ENCODE data around the gene FAM193A.
A peak's percentile ranks its signal among the peaks of the same experiment; 100 is the strongest.

The FAM193A gene

GRCh38 chr4:2753436-2753835 is 217.0 kb downstream of the FAM193A start:
- Histone ChIP-seq H3K36me3 (ENCODE audit: control insufficient read depth in 1 of 2, insufficient read depth in 2 of 2, low read depth in 1 of 2, low read length in 2 of 2) (peaks cover 11 to 23% of the 10 kb centered on the region in 2 experiments), H2BK120ac (ENCODE audit: low read depth, low read length) (no peak overlapping the region), H3K4me3 (ENCODE audit: insufficient read depth in 1 of 2, low read depth in 1 of 2, low read length in 2 of 2) (no peak overlapping the region), H3K23ac (ENCODE audit: low read length in 2 of 2) (no peak overlapping the region), H4K91ac (ENCODE audit: low read length) (no peak overlapping the region), H3K4me2 (ENCODE audit: low read length, poor library complexity, severe bottlenecking) (no peak overlapping the region), H2BK12ac (ENCODE audit: low read length in 2 of 2) (no peak overlapping the region), H3K27ac (ENCODE audit: low read length, poor library complexity, severe bottlenecking) (no peak overlapping the region), H3K18ac (ENCODE audit: low read depth in 1 of 2, low read length in 2 of 2) (no peak overlapping the region), H3K14ac (ENCODE audit: low read length in 2 of 2) (no peak overlapping the region), H3K27me3 (ENCODE audit: control insufficient read depth in 1 of 2, insufficient read depth in 1 of 2, low read length in 2 of 2) (no peaks in the 10 kb centered on the region), H3K79me1 (replicated peaks; ENCODE audit: low read length, poor library complexity, severe bottlenecking) (peaks cover 33% of the 10 kb centered on the region), H2AK5ac (ENCODE audit: low read length, severe bottlenecking) (no peak overlapping the region), H4K8ac (ENCODE audit: low read length) (no peak overlapping the region), H2BK15ac (ENCODE audit: low read depth, poor library complexity, severe bottlenecking) (no peak overlapping the region), H2AFZ (ENCODE audit: low read depth, low read length) (no peak overlapping the region), H3K9ac (ENCODE audit: low read length) (no peak overlapping the region), H3K9me3 (ENCODE audit: control insufficient read depth, low read length) (no peaks in the 10 kb centered on the region), H2BK5ac (ENCODE audit: low read depth, low read length, poor library complexity, severe bottlenecking) (no peak overlapping the region), H3K4ac (ENCODE audit: low read depth in 1 of 2, low read length in 2 of 2) (no peak overlapping the region), H3K4me1 (ENCODE audit: control insufficient read depth, insufficient read depth, low read depth, low read length) (peaks cover 22% of the 10 kb centered on the region)
- 96% methylated on average over 4 of the region's 4 CpGs for WGBS
- DNase-seq = no peak

GRCh38 chr4:2754848-2755819 is 218.7 kb downstream of the FAM193A start:
- peak overlapping the region; percentile 43 to 95 for H3K18ac ChIP-seq (ENCODE audit: low read depth in 1 of 2, low read length in 2 of 2)
- peak overlapping the region; percentile 50 for H4K91ac ChIP-seq (ENCODE audit: low read length)
- H2BK5ac ChIP-seq (ENCODE audit: low read depth, low read length, poor library complexity, severe bottlenecking) = no peak overlapping the region
- no peak overlapping the region for H2AFZ ChIP-seq (ENCODE audit: low read depth, low read length)
- no peak for DNase-seq
- peak overlapping the region; percentile 83 for H3K4me2 ChIP-seq (ENCODE audit: low read length, poor library complexity, severe bottlenecking)
- H3K9me3 ChIP-seq (ENCODE audit: control insufficient read depth, low read length) = no peaks in the 10 kb centered on the region
- peak overlapping the region; percentile 69 for H2BK15ac ChIP-seq (ENCODE audit: low read depth, poor library complexity, severe bottlenecking)
- H3K9ac ChIP-seq (ENCODE audit: low read length) = peak overlapping the region; percentile 87
- H3K27ac ChIP-seq (ENCODE audit: low read length, poor library complexity, severe bottlenecking) = no peak overlapping the region
- peaks cover 22% of the 10 kb centered on the region for H3K4me1 ChIP-seq (ENCODE audit: control insufficient read depth, insufficient read depth, low read depth, low read length)
- peaks cover 11 to 21% of the 10 kb centered on the region in 2 experiments for H3K36me3 ChIP-seq (ENCODE audit: control insufficient read depth in 1 of 2, insufficient read depth in 2 of 2, low read depth in 1 of 2, low read length in 2 of 2)
- peak overlapping the region; percentile 69 for H2AK5ac ChIP-seq (ENCODE audit: low read length, severe bottlenecking)
- peak overlapping the region; percentile 95 for H2BK120ac ChIP-seq (ENCODE audit: low read depth, low read length)
- 69% methylated on average over 22 of the region's 23 CpGs for WGBS
- peak overlapping the region; percentile 84 for H4K8ac ChIP-seq (ENCODE audit: low read length)
- H3K79me1 ChIP-seq (replicated peaks; ENCODE audit: low read length, poor library complexity, severe bottlenecking) = peaks cover 22% of the 10 kb centered on the region
- H3K23ac ChIP-seq (ENCODE audit: low read length in 2 of 2) = no peak overlapping the region
- peak overlapping the region; percentile 34 to 51 for H3K4ac ChIP-seq (ENCODE audit: low read depth in 1 of 2, low read length in 2 of 2)
- peak overlapping the region; percentile 30 to 100 for H3K14ac ChIP-seq (ENCODE audit: low read length in 2 of 2)
- H2BK12ac ChIP-seq (ENCODE audit: low read length in 2 of 2) = peak overlapping the region in 1 of 2 experiments; percentile 23
- no peaks in the 10 kb centered on the region for H3K27me3 ChIP-seq (ENCODE audit: control insufficient read depth in 1 of 2, insufficient read depth in 1 of 2, low read length in 2 of 2)
- peak overlapping the region; percentile 81 to 87 for H3K4me3 ChIP-seq (ENCODE audit: insufficient read depth in 1 of 2, low read depth in 1 of 2, low read length in 2 of 2)

DNA sequence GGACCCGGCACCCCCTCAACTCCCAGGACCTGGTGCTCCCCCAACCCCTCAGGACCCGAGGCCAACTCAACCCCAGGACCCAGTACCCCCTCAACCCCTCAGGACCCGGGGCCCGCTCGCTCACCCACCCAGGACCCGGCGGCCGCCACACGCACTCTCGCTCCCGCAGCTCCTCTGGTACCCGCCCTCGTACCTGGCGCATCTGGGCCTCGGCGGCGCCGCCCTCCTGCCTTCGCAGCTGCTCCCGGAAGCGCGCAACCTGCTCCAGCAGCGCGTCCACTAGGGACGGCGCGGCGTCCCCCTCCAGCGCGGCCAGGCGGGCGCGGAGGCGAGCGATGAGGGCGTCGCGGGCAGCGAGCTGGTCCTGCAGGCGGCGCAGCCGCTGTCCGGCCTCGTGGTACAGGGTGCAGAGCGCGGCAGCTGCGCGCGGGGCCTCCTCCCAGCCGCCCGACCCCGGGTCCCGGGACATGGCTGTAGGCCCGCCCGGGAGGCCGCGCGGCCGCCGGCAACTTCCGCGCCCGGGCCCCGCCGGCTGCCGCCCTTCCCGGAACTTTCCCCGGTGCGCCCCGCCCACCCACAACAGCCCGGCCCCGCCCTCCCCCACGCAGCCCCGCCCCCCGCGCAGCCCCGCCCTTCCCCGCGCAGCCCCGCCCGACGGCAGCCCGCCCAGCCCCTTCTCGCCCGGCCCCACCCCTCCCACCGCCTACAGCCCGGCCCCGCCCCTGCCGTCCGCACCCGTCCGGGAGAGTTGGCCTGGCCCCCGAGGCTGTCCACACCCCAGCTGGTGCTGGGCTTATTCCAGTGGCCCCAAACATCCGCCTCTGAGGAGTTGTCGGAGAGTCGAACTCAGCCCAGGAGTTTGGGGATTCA is 219.6 kb downstream of the FAM193A start, which contains the start of gene TNIP2:
TNIP2 (minus strand) TSS at position 516 of the 870 bp plus-strand sequence; CDS start at position 469, 47 bp downstream.
- H3K18ac ChIP-seq (ENCODE audit: low read depth in 1 of 2, low read length in 2 of 2) = peak within 1 kb of the TSS; percentile 89 to 95
- peaks cover 11 to 12% of the 10 kb centered on the region in 2 experiments for H3K36me3 ChIP-seq (ENCODE audit: control insufficient read depth in 1 of 2, insufficient read depth in 2 of 2, low read depth in 1 of 2, low read length in 2 of 2)
- H2AFZ ChIP-seq (ENCODE audit: low read depth, low read length) = peak within 1 kb of the TSS; percentile 83
- peak within 1 kb of the TSS; percentile 86 for H4K91ac ChIP-seq (ENCODE audit: low read length)
- H3K4me1 ChIP-seq (ENCODE audit: control insufficient read depth, insufficient read depth, low read depth, low read length) = peaks cover 19% of the 10 kb centered on the region
- H3K23ac ChIP-seq (ENCODE audit: low read length in 2 of 2) = peak within 1 kb of the TSS in 1 of 2 experiments; percentile 46
- DNase-seq = peak; percentile 80
- peak within 1 kb of the TSS; percentile 83 for H2AK5ac ChIP-seq (ENCODE audit: low read length, severe bottlenecking)
- peak within 1 kb of the TSS in 1 of 2 experiments; percentile 29 for H2BK12ac ChIP-seq (ENCODE audit: low read length in 2 of 2)
- peak within 1 kb of the TSS; percentile 83 for H3K4me2 ChIP-seq (ENCODE audit: low read length, poor library complexity, severe bottlenecking)
- H2BK5ac ChIP-seq (ENCODE audit: low read depth, low read length, poor library complexity, severe bottlenecking) = peak within 1 kb of the TSS; percentile 87
- peak within 1 kb of the TSS; percentile 96 for H4K8ac ChIP-seq (ENCODE audit: low read length)
- H3K9me3 ChIP-seq (ENCODE audit: control insufficient read depth, low read length) = no peaks in the 10 kb centered on the region
- peak within 1 kb of the TSS; percentile 37 to 100 for H3K14ac ChIP-seq (ENCODE audit: low read length in 2 of 2)
- WGBS = 1% methylated on average over 37 of the region's 96 CpGs
- H3K9ac ChIP-seq (ENCODE audit: low read length) = peak within 1 kb of the TSS; percentile 87
- peaks cover 14% of the 10 kb centered on the region for H3K79me1 ChIP-seq (replicated peaks; ENCODE audit: low read length, poor library complexity, severe bottlenecking)
- no peak within 1 kb of the TSS for H3K27ac ChIP-seq (ENCODE audit: low read length, poor library complexity, severe bottlenecking)
- peak within 1 kb of the TSS; percentile 95 for H2BK120ac ChIP-seq (ENCODE audit: low read depth, low read length)
- H2BK15ac ChIP-seq (ENCODE audit: low read depth, poor library complexity, severe bottlenecking) = peak within 1 kb of the TSS; percentile 83
- peak within 1 kb of the TSS; percentile 34 to 95 for H3K4ac ChIP-seq (ENCODE audit: low read depth in 1 of 2, low read length in 2 of 2)
- no peaks in the 10 kb centered on the region for H3K27me3 ChIP-seq (ENCODE audit: control insufficient read depth in 1 of 2, insufficient read depth in 1 of 2, low read length in 2 of 2)
- peak within 1 kb of the TSS; percentile 81 to 87 for H3K4me3 ChIP-seq (ENCODE audit: insufficient read depth in 1 of 2, low read depth in 1 of 2, low read length in 2 of 2)
